GM18909 (cell line): Measurements from ENCODE around the gene SH3PXD2A.
"Not testable (repeated sequence)": the region's sequence is repeated elsewhere in the genome, so short reads cannot be mapped to it uniquely, and the experiment has no call there.

Experiments
- ATAC-seq: cut with Tn5 transposase; IDR thresholded peaks from one replicate; pipeline ENCODE4 v1.9.1; 2021; ENCODE audit warnings: mild to moderate bottlenecking; ENCODE audit not compliant: unreplicated experiment, poor library complexity

The SH3PXD2A gene

DNA sequence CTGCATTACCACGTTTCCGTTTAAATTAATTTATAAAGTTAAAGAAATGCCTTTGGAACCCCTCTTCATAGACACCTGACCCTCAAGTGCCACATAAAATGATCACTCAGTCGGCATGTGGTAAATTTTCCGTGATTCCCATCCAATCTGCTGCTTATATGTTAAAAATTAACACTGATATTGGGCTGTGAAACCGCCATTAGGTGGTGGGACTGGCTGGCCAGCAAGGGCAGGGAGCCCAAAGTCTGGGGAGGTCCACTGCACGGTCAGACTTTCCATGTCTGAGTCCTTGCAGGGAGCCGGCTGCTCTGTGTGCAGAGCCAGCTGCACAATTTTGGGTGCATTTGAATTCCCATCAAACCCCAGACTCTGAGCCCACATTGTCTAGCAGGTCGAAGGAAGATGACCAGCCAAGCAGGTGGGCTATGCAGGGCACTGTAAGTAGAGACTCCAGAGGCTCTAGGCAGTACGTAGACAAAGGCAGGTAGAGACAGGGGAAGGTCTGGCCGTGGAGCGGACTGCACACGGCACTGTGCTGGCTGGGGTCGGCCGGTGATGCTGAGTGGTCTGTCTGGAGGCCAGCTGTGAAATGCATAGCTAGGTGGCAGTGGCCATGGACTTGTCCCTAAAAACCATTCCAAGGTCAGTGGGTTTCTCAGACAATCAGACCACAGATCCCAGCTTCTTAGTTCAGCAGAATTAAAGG lies 122.9 kb downstream of the SH3PXD2A start:
- no peak for ATAC-seq

DNA sequence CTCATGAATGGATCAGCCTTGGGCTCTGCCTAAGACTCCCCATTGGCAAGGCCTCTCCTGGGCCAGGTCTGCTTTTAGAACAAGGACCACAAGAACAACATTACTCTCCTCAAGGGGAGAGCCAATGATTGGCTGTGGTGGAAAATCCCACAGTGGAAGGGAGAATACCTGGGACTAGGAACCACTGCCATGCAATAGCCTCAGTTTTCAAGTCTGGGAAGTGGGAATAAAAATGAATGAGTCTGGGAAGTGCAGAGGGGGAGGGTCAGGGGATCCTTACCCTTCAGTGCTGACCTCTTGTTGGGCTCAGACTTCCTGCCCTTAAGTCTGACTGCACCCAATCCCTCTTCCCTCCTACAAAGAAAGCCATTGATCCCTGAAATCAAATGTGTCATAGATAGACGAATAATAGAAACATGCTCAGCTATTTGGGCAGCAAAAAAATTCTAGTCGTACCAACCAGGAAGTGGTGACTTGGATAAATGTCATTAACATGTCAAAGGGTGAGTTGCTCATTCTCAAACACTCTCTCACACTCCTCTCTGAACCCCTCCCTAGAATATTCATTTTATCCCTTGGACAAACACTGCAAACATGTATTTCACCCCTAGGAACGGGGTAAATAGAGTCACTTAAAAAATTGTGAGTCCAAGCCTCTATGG lies 123.6 kb downstream of the SH3PXD2A start:
- ATAC-seq: no peak

DNA sequence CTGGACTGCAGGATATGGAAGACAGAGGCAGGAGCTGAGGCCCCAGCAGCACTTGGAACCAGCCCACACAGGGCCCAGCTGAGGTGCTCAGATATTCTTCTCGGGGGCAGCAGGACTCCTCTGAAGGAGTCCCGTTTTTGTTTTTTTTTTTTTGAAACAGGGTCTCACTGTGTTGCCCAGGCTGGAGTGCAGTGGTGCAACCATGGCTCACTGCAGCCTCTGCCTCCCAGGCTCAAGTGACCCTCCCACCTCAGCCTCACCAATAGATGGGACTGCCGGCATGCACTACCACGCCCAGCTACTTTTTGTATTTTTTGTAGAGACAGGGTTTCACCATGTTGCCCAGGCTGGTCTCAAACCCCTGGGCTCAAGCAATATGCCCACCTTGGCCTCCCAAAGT lies 124.3 kb downstream of the SH3PXD2A start:
- not testable (repeated sequence) for ATAC-seq

DNA sequence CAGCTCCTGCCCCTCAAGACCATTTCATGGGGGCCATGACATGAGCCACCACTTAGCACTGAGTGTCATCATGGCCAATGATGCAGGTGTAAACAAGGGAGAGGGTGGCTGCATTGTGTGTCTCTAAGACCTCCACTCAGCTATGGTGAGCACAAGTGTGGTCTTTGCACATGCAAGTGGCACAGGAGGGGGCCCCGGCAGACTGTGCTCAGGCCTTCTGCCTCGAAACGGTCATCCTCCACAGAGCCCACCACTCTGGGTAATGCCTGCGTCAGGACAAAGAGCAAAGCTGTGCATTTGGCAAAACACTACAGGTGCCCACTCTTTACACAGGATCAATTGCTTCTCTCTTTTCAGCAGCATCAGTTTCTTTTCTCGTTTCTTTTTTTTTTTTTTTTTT lies 125.5 kb downstream of the SH3PXD2A start:
- ATAC-seq: no peak

DNA sequence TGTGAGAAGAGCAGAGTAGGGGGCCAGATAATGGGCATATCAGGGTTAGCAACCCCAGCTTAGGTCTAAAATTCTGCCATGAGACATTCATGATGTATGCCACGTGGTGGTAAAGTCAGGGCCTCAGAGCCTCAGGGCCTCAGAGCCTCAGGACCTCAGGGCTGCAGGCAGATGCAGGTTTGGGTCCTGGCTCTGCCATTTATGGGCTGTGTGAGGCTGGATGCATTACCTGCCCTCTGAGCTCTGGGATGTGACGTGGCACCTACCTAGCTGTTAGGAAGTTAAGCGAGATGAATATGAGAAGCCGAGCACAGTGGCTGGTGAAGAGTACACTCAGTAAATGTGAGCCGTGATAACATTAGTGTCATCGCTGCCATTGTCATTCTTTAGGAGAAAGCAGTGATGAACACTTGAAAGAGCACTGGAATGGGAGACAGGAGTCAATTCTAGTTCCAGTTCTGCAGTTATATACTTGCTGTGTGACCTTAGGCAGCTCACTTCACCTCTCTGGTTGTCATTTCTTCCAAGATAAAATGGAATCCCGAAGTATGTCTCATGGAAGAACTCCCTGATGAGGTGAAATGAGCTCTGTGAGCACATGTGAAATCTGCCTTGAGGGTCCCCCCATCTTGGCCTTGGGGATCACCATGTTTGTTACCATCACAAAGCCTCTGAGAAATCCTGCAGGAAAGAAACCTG lies 127.2 kb downstream of the SH3PXD2A start:
- no peak for ATAC-seq

DNA sequence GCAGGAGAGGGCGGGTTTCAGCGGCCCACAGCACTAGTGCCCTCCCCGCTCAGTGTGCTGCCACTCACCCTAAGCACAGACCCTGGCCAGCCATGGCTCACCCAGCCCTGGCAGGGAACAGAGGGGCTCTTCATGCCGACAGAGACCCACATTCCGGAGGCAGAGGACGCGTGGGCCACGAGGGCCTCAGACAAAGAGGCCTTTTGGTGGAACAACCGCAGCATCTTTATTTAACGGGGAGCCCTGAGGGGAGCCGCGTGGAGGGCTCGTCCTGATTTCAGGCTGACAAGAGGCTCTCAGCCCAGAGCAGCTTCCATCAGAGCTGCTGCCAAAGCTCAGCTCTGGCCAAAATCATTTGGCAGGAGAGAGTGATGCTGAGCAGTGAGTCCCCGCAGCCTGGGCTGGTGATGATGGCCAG lies 127.8 kb downstream of the SH3PXD2A start:
- no peak for ATAC-seq

DNA sequence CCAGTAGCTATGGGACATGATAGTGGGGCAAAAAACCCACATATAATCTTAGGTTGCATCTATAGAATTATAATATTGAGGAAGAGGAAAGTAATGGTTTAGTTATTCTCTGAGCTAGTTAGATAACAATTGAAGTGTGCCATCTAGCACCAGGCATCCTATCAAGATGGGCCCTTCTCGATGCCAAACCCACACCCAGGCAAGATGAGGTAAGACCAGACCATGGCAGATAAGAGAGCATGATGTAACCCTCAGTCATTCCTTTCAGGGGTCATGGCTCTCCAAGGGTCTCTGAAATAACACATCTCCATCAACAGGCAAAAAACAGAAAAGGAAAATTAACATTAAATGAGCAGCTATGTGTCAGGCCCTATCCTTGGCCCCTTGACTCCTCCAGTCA lies 128.7 kb downstream of the SH3PXD2A start:
- ATAC-seq: no peak

DNA sequence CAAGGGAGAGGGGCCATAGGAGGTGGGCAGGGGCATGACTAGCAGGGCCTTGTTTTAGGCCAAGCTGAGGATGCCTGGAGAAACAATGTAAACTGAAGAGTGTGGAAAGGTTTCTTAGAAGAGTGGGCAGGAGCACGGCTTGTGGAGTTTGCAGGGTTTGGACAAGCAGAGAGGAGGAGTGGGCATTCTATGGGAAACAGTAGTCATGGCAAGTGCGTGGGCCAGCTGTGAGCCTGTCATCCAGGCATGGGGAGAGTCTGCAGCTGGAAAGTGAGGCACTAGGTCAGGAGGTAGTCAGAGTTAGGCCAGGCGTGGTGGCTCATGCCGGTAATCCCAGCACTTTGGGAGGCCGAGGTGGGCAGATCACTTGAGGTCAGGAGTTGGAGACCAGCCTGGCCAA lies 130.1 kb downstream of the SH3PXD2A start:
- ATAC-seq: no peak

DNA sequence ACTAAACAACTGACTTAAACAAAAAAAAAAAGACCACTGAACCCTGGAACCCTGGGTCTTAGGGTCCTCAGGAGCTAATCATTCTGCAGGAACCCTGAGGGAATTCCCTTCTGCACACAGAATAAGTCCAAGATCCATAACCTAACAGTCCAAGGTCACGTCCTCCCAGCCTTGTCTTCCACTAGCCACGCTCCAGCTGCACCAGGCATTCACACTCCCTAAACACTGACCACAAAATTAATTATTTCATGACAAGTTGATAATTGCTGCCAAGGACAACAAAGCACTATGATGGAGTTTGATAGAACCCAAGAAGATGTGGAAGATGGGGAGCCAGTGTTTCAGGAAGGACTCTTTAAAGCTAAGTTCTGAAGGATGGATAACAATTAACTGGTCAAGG lies 130.6 kb downstream of the SH3PXD2A start:
- no peak for ATAC-seq

DNA sequence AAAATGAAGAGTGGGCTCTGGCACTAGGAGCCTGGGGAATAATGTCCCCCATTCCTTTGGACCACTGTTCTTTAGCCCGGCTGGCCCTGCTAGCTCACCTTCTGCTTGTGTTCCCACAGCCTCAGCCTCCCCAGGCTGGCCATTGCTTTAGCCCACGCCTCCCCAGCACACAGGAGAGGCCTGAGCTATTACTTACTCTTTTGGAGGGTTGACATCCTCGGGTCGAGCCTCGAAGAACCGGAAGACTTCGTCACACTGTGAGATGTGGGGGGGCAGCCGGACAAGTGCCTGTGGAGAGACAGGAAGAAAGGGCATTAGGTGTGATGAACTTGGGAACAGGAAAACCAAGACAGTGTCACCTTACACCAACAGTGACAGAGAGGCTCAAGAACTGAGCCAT lies 131.3 kb downstream of the SH3PXD2A start:
- ATAC-seq: no peak

DNA sequence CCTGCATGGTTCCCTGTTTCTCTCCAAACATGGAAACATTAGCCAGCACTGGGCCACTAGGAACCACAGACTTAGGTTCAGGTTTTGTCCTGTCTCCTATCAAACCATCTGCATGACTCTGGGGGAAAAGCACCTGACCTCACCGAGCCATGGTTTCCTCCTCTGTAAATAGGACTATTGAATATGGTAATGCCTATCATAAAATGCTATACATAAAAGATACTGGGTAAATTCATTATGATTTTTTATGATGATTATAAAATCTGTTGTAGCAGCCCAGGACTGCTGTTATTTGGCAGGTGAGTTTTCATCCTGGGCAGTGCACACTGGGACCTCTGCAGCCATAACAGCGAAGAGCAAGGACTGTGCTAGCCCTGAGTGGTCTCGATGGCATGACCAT lies 131.8 kb downstream of the SH3PXD2A start:
- no peak for ATAC-seq

DNA sequence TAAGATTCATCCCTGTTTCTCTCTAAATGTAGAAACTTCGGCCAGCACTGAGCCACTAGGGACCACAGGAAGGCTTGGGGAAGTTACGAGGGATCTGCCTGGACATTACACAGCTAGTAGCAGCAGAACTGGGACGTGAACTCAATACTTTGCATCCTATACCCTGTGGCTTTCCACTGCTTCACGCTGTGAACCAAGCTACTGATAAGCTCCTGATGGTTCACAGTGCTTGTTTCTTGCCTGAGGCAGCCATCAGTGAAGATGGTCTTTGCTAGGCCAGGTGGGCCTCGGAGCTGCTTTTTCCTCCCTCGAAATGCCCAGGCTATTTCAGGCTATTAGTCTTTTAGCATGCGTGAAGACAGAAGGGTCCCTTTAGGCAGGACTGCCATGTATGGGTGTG lies 132.7 kb downstream of the SH3PXD2A start:
- ATAC-seq: no peak

DNA sequence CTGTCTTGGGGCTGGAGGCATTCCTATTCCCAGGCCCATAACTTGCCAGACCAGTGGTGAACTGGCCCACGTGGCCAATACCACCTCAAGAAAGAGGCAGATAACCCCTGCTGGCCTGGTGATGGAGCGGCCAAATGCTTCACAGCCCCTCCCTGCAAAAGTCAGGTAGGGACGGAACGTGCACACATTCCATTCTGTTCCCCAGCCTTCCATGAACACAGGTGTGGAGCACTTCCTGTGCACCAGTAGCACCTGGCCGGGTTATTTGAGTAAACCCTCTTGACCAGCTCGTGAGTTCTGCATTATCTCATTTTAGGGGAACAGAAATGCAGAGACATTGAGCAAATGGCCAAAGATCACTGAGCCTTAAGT lies 134.4 kb downstream of the SH3PXD2A start:
- no peak for ATAC-seq

DNA sequence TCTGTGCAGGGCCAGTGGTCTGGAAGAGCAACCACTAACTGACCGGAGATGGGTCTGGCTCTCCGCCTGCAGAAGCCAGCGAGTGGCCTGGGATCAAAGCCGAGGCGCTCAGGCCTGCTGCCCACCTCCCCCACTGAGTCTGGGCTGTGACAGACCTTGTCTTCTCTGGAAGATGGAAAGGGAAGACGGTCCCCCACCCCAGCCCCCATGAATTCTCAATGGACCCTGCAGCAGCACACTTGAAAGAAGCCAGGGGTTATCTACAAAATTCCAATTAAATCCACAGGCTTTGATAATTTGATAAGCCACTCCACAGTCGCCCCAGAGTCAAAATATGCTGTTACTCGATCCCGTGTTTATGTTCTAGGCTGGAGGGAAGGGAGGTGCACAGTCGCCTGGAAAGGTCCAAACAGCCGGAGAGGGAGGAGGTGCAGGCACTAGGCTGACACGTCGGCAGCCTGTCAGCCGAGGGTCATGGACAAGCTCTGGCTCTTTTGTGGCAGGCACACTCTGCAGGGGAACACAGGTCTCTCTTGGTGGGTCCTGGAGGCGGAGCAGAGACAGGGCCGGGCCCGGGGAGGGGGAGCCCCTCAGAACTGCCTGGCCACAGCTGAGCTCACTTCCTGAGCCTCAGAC lies 134.9 kb downstream of the SH3PXD2A start:
- ATAC-seq: no peak

DNA sequence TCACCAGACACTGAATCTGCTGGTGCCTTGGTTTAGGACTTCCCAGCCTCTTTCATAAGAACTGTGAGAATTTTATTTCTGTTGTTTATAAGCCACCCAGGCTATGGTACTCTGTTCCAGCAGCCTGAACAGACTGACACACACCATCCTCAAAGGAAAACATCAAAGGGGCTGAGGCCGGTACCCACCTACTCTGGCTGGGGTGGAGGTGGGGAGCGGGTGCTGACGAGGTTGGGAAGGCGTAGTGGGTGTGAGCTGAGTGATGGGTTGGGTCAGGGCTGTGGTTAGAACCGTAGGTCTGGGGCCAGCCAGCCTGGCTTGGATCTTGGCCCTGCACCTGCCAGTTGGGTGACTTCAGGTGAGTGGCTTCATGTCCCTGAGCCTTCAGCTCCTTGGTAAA lies 136.3 kb downstream of the SH3PXD2A start:
- ATAC-seq: no peak

DNA sequence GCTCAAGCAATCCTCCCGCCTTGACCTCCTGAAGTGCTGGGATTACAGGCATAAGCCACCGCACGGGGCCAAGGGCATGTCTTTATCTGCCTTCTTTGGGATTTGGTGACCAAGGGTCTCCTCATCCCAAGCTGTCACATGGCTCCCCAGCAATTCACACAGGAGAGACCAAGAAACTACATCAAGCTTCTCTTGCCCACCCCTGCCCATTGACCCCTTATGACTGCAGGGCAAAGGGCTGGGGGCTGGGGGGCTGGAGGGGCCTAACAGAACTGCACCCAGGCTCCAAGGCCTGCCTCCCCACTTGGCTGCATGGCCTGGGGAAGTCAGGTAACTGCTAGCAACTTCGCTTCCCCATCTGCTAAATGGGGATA lies 137.1 kb downstream of the SH3PXD2A start:
- ATAC-seq: no peak

DNA sequence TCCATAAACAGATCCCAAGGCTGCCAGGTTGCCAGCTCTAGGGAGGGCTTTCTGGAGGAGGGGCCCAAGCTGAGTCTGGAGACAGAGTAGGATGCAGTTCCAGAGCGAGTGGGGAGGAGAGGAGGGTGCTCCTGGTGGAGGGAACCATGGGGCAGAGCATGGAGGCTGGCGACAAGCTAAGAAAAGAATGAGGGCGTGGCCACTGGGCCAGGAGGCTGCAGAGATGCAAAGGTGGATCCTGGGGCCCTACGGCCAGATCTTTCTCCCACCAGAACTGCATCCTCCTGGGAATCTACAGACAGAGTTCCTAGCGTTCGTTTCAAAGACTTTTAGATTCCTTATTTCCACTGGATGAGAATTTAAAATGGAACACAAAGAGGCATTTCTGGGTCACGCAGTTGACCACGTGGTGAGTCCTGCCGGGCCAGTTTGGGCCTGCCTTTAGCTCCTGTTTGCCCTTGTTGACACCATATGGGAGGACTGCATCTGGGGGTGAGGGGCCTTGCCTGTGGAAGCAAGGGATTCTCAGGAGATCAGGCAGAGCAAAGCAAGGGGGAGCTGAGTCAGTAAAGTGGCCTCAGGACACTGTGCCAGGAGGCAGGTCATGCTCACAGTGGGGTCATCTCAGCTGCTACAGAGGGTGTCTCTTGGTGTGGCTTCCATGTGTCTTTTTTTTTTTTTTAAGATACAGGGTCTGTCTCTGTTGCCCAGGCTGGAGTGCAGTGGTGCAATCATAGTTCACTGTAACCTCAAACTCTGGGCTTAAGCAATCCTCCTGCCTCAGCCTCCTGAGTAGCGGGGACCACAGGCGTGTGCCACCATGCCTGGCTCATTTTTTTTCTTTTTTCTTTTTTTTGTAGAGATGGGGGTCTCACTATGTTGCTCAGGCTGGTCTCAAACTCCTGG lies 137.8 kb downstream of the SH3PXD2A start:
- ATAC-seq: no peak

DNA sequence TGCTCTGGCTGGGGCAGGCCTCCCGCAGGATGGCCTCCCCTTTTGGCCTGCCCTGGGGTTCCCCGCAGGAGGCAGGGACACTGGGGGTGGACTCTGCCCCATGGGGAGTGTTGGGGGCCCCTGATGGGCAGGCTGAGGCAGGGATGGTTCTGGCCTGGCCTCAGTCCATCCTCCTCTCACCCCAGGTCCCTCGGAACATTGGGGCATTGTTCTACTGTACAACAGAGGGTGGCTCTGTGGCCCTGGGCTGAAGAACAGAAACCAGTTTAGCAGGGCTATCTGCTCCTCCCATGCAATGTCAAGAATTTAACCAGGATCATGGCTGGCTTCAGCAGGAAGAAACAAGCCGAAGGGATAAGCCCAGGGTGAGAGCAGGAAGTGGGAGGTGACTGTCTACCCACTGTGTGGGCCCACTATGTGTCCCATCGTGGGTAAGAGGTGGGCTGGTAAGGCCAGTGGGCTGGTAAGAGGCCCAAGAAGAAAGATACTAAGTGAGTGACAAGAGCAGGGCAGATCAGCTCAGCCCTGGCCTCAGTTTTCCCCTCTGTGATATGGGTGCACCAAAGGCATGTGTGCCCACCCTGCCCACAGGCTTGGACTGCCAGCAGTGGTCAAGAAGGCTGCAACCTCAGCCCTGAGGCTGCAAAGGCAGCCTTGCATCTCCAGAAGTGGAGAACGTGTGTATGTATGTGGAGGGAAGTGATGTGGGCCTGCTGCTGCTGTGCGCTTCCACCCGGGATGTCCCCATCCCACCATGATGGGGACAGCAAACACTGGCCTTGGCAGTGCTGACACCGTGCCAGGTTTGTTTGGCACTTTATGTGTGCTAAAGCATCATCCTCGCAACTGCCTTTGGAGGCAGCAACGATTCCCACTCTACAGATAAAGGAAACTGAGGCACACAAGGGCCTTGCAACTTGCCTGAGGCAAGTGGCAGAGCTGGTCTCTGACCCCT lies 138.9 kb downstream of the SH3PXD2A start:
- no peak for ATAC-seq

DNA sequence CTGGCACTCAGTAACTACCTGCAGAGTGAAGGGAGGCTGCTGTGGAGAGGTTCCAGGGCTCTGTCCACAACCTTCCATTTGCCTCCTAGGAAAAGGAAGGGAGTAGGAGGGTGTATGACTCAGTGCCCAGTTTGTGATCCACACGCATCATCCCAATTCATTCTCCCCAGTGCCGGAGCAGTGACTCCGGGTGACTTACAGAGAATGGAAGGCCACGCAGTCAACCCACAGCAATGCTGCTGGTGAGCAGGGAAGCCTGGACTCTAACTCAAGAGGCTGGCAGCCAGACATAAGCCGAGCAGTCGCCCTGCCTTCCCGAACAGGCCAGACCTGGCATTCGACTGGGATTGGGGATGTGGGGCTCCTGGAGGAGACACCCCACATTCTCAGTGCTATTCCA lies 139.9 kb downstream of the SH3PXD2A start:
- ATAC-seq: no peak
